Bronchial epithelial cell (primary cell): ENCODE measurements around the gene MPC1. TPM values are rescaled to one million over a fixed set of nuclear protein-coding genes. Genes with fewer than 3 reads are reported as not detected.
"Not testable (repeated sequence)": the region's sequence is repeated elsewhere in the genome, so short reads cannot be mapped to it uniquely, and the experiment has no call there.

Experiments
- DNase-seq: peaks from one replicate; pipeline ENCODE4 v3.0.0-alpha.2; 2010; ENCODE audit warnings: low read depth
- FAIRE-seq: peaks from 2 replicates; lab custom pipeline; 2011; peaks lifted over from hg19 to GRCh38; lab: Jason Lieb, UNC
- H3K27me3 ChIP-seq: 2 replicates; pipeline ENCODE4 v1.5.1; 2011; ENCODE audit warnings: low read length; ENCODE audit not compliant: control insufficient read depth, insufficient read depth
- H3K36me3 ChIP-seq: 2 replicates; pipeline ENCODE4 v1.5.1; 2011; ENCODE audit warnings: low read length; ENCODE audit not compliant: control insufficient read depth, insufficient read depth
- H3K4me3 ChIP-seq: 2 replicates; pipeline ENCODE4 v1.5.1; 2011; ENCODE audit warnings: mild to moderate bottlenecking, low read depth, low read length, control low read depth
- total RNA-seq: library from RNA; depleted of rRNA; stranded (reverse); fragments of >200 nt; gene quantifications from 2 replicates; pipeline ENCODE4 v1.2.1, GENCODE V29; 2014
- TF ChIP-seq, protein P1 (sequence below): IDR thresholded peaks from 2 replicates; pipeline ENCODE4 v1.5.1; 2011; ENCODE audit warnings: mild to moderate bottlenecking, moderate library complexity, low read length, control low read depth, inconsistent platforms; ENCODE audit not compliant: insufficient read depth, severe bottlenecking

MPC1 gene
- total RNA-seq, 1 donor from 2014 or later: 40.5 TPM

GRCh38 chr6:166406197-166406596, 23.5 kb upstream of the MPC1 start:
- no peak for FAIRE-seq
- TF ChIP-seq, protein P1, sequence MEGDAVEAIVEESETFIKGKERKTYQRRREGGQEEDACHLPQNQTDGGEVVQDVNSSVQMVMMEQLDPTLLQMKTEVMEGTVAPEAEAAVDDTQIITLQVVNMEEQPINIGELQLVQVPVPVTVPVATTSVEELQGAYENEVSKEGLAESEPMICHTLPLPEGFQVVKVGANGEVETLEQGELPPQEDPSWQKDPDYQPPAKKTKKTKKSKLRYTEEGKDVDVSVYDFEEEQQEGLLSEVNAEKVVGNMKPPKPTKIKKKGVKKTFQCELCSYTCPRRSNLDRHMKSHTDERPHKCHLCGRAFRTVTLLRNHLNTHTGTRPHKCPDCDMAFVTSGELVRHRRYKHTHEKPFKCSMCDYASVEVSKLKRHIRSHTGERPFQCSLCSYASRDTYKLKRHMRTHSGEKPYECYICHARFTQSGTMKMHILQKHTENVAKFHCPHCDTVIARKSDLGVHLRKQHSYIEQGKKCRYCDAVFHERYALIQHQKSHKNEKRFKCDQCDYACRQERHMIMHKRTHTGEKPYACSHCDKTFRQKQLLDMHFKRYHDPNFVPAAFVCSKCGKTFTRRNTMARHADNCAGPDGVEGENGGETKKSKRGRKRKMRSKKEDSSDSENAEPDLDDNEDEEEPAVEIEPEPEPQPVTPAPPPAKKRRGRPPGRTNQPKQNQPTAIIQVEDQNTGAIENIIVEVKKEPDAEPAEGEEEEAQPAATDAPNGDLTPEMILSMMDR: no peak
- H3K27me3 ChIP-seq: no peaks in the 10 kb centered on the region
- no peaks in the 10 kb centered on the region for H3K36me3 ChIP-seq
- no peak overlapping the region for H3K4me3 ChIP-seq
- no peak for DNase-seq

DNA sequence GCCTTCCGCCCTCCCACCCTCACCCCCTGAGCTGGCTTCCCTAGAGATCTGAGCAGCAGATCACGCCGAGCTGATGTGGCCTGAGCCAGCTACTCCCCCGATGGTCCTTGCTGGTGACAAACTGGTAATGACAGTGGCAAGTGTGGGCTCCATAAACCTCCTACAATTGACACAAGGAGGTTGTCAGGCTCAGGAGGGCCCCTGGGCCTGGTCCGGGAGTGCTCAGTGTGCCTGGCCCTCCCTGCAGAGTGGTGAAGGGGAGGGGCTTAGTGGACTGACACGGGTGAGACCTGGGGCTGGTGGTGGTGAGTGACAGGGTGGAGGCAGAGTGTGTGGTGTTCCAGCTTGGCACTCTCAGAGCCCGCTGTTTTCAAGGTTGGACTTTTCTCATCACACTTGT, 22.6 kb upstream of the MPC1 start:
- TF ChIP-seq, protein P1: no peak
- DNase-seq: no peak
- FAIRE-seq: no peak
- Histone ChIP-seq H3K27me3 (no peaks in the 10 kb centered on the region), H3K36me3 (no peaks in the 10 kb centered on the region), H3K4me3 (no peak overlapping the region)

- no peaks in the 10 kb centered on the region for H3K27me3 ChIP-seq
- H3K36me3 ChIP-seq: no peaks in the 10 kb centered on the region
- FAIRE-seq: no peak
- H3K4me3 ChIP-seq: no peak overlapping the region
- TF ChIP-seq, protein P1: no peak
- DNase-seq: peak; percentile 14
Observed at GRCh38 chr6:166402582-166403277, 20.0 kb upstream of the MPC1 start.

GRCh38 chr6:166400649-166401250, 18.0 kb upstream of the MPC1 start:
- TF ChIP-seq, protein P1: peak; percentile 76
- H3K36me3 ChIP-seq, FAIRE-seq, H3K27me3 ChIP-seq, H3K4me3 ChIP-seq: not testable (repeated sequence)
- peak; percentile 65 for DNase-seq

DNA sequence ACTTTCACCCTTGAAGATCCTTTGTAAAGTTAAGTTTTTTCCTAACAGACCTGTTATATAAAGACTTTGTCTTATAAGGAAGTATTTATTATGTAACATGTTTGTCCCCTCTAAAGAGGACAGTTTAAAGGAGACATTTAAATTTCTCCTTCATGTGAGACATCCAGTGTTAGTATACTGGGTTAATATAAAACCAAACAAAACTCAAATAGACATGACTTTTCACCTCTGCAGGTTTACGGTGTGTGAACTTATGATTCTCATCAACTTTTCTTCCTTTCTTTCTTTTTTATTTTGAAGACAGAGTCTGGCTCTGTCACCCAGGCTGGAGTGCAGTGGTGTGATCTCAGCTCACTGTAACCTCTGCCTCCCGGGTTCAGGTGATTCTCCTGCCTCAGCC, 17.4 kb upstream of the MPC1 start:
- H3K36me3 ChIP-seq: no peaks in the 10 kb centered on the region
- TF ChIP-seq, protein P1: no peak
- DNase-seq: no peak
- no peaks in the 10 kb centered on the region for H3K27me3 ChIP-seq
- FAIRE-seq: no peak
- H3K4me3 ChIP-seq: no peak overlapping the region

DNA sequence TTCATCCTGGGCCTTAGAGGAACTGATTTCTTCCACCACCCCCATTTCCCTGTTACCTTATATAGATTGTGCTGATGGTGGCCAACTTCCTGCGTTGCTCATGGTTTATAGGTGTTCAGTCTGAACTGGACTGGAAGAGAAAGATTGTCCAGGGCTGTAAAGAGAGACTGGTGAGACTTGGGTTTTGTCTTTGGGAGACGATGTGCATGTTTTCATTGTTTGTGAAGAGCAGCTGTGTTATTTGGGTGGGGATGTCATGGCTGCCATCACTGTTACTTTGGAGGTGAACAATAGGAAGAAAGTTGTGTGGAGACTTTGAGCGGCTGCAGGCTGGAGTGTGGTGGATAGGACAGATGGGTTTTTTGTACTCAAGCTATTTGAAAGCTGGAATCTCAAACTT, 15.6 kb upstream of the MPC1 start:
- TF ChIP-seq, protein P1: no peak
- Histone ChIP-seq H3K27me3 (no peaks in the 10 kb centered on the region), H3K4me3 (no peak overlapping the region), H3K36me3 (no peaks in the 10 kb centered on the region)
- no peak for FAIRE-seq
- DNase-seq: no peak
